ENCODE data around the gene HBZ. TPM values are rescaled to one million over a fixed set of nuclear protein-coding genes. Genes with fewer than 3 reads are reported as not detected.

Gene HBZ
- total RNA-seq, 1 donor from 2014 or later: not detected

Other genes starting within 250 kb of the HBZ start
- gene POLR3K, start 99.0 kb upstream of the HBZ start, total RNA-seq: 4.8 and 8.5 TPM in 2 replicates
- gene SNRNP25, start 98.8 kb upstream of the HBZ start, total RNA-seq: 20.7 and 25.1 TPM in 2 replicates
- gene RHBDF1, start 80.0 kb upstream of the HBZ start, total RNA-seq: 46.6 and 75.5 TPM in 2 replicates
- gene MPG, start 74.4 kb upstream of the HBZ start, total RNA-seq: 174 and 190 TPM in 2 replicates
- gene NPRL3, start 14.0 kb upstream of the HBZ start, total RNA-seq: 15.1 and 39.6 TPM in 2 replicates
- not detected in 2 replicates for gene HBM, start 13.3 kb downstream of the HBZ start, total RNA-seq
- not detected in 2 replicates for gene HBA2, start 20.2 kb downstream of the HBZ start, total RNA-seq
- gene HBA1, start 24.0 kb downstream of the HBZ start, total RNA-seq: not detected in 2 replicates
- 3.7 and 4.9 TPM in 2 replicates for gene HBQ1, start 27.8 kb downstream of the HBZ start, total RNA-seq
- 45.6 and 85.6 TPM in 2 replicates for gene LUC7L, start 76.8 kb downstream of the HBZ start, total RNA-seq
- 112 and 124 TPM in 2 replicates for gene FAM234A, start 82.2 kb downstream of the HBZ start, total RNA-seq
- 2.3 and 3.9 TPM in 2 replicates for gene RGS11, start 123.3 kb downstream of the HBZ start, total RNA-seq
- gene ARHGDIG, start 127.9 kb downstream of the HBZ start, total RNA-seq: 0.64 and 4.0 TPM in 2 replicates
- gene PDIA2, start 130.5 kb downstream of the HBZ start, total RNA-seq: 0.23 TPM in 1 of 2 replicates, not detected in the other
- 24.0 and 28.5 TPM in 2 replicates for gene AXIN1, start 200.1 kb downstream of the HBZ start, total RNA-seq
- 112 and 144 TPM in 2 replicates for gene MRPL28, start 217.9 kb downstream of the HBZ start, total RNA-seq
- 162 and 197 TPM in 2 replicates for gene PGAP6, start 229.3 kb downstream of the HBZ start, total RNA-seq
- gene NME4, start 244.6 kb downstream of the HBZ start, total RNA-seq: 147 and 203 TPM in 2 replicates
- 29.1 and 35.9 TPM in 2 replicates for gene DECR2, start 249.2 kb downstream of the HBZ start, total RNA-seq